Caco-2 (cell line): ENCODE results near the gene OLFML3. TPM values are rescaled to one million over a fixed set of nuclear protein-coding genes. Genes with fewer than 3 reads are reported as not detected.
A peak's percentile ranks its signal among the peaks of the same experiment; 100 is the strongest.

Experiments used
- BruUV-seq: library from RNA; stranded (reverse); fragments of 400-500 nt; replicated peaks from 2 replicates; lab custom pipeline; 2021; lab: Mats Ljungman, UMichigan
- CTCF ChIA-PET: fragments of 300-600 bp; sonication (Branson Sonifier 250); formaldehyde crosslinking; loops from one replicate; lab custom pipeline; 2022; ENCODE audit warnings: antibody characterized with exemption; lab: Charles Lee
- POLR2A ChIA-PET: fragments of 300-600 bp; sonication (Branson Sonifier 250); formaldehyde crosslinking; loops from one replicate; lab custom pipeline; 2022; ENCODE audit warnings: antibody characterized with exemption; lab: Charles Lee
- DNase-seq, 2 experiments: peaks; one replicate each; pipeline versions ENCODE4 v3.0.0 to v3.0.0-alpha.2; 2020 to 2022
- H3K27me3 ChIP-seq: replicated peaks from 2 replicates; pipeline ENCODE4 v1.6.0; 2011; ENCODE audit warnings: low read length; ENCODE audit not compliant: control insufficient read depth, insufficient read depth
- H3K36me3 ChIP-seq: 2 replicates; pipeline ENCODE4 v1.5.1; 2011; ENCODE audit warnings: low read length; ENCODE audit not compliant: control insufficient read depth, insufficient read depth
- H3K4me1 ChIP-seq: fragments of 250-450 bp; sonication (Bioruptor Pico); 2 replicates; pipeline ENCODE4 v1.5.1; 2020; ENCODE audit warnings: mild to moderate bottlenecking
- H3K4me3 ChIP-seq: 2 replicates; pipeline ENCODE4 v1.5.1; 2011; ENCODE audit warnings: low read depth, mild to moderate bottlenecking, control low read depth, low read length
- H3K9me3 ChIP-seq: fragments of 250-450 bp; sonication (Bioruptor Pico); 2 replicates; pipeline ENCODE4 v1.5.1; 2020; ENCODE audit warnings: mild to moderate bottlenecking, moderate library complexity
- H3K27ac Mint-ChIP-seq: one replicate; pipeline ENCODE4 v1.8.0; 2022; ENCODE audit warnings: mixed read lengths; ENCODE audit not compliant: unreplicated experiment
- H3K27me3 Mint-ChIP-seq: one replicate; pipeline ENCODE4 v1.8.0; 2022; ENCODE audit warnings: mixed read lengths; ENCODE audit not compliant: insufficient read depth, unreplicated experiment
- H3K36me3 Mint-ChIP-seq: one replicate; pipeline ENCODE4 v1.8.0; 2022; ENCODE audit warnings: mild to moderate bottlenecking, mixed read lengths; ENCODE audit not compliant: insufficient read depth, unreplicated experiment
- H3K4me1 Mint-ChIP-seq: one replicate; pipeline ENCODE4 v1.8.0; 2022; ENCODE audit warnings: low read depth, mixed read lengths; ENCODE audit not compliant: unreplicated experiment
- H3K4me3 Mint-ChIP-seq: one replicate; pipeline ENCODE4 v1.8.0; 2022; ENCODE audit warnings: mild to moderate bottlenecking, moderate library complexity, mixed read lengths; ENCODE audit not compliant: unreplicated experiment
- H3K9me3 Mint-ChIP-seq: one replicate; pipeline ENCODE4 v1.8.0; 2022; ENCODE audit warnings: mixed read lengths; ENCODE audit not compliant: unreplicated experiment
- CTCF ChIP-seq, 2 experiments: fragments of 200-600 bp in 1 of 2; IDR thresholded peaks; 1 replicate in 1 of 2; 2 replicates in 1 of 2; pipeline versions ENCODE4 v1.5.1 to v1.8.0; 2011 to 2022; ENCODE audit warnings: antibody characterized with exemption in 1 of 2, control low read depth in 1 of 2, inconsistent platforms in 1 of 2, low read depth in 1 of 2, low read length in 1 of 2, mild to moderate bottlenecking in 1 of 2, moderate library complexity in 1 of 2; ENCODE audit not compliant: insufficient read depth in 1 of 2, severe bottlenecking in 1 of 2, unreplicated experiment in 1 of 2
- intact Hi-C: fragments of 100-400 bp; cut with micrococcal nuclease; formaldehyde crosslinking; loops from one replicate; pipeline ENCODE4 v1.10.0; 2022; ENCODE audit not compliant: unreplicated experiment
- total RNA-seq: library from RNA; stranded (reverse); gene quantifications from 2 replicates; pipeline ENCODE4 v1.2.3, GENCODE V29; 2022

OLFML3 gene
- total RNA-seq, 1 experiment from 2014 or later, result 36.5 TPM

- H3K9me3 Mint-ChIP-seq, result no peaks in the 10 kb centered on the region
- POLR2A ChIA-PET, result interaction anchor here (0.6 kb wide), 1 partner anchor 25 kb away, joined by 10 read pairs; no protein-coding TSS in a partner anchor
- peak in 1 of 2 experiments; percentile 15 for DNase-seq
- Histone ChIP-seq H3K36me3 (no peaks in the 10 kb centered on the region), H3K27me3 (no peaks in the 10 kb centered on the region), H3K9me3 (no peaks in the 10 kb centered on the region), H3K4me3 (peak overlapping the region; percentile 82), H3K4me1 (peaks cover 7% of the 10 kb centered on the region; the same call in 1 of the 2 replicates)
- TF ChIP-seq CTCF (IDR thresholded peaks at IDR 0.05; ENCODE audit: insufficient read depth in 1 of 2, low read depth in 1 of 2, low read length in 1 of 2, severe bottlenecking in 1 of 2, unreplicated experiment in 1 of 2), result no peak
- CTCF ChIA-PET, result no interaction called here
- BruUV-seq, result no TSS peak
- peak overlapping the region; percentile 87 for H3K4me3 Mint-ChIP-seq
- peak overlapping the region; percentile 90 for H3K27ac Mint-ChIP-seq
- intact Hi-C loops, result no loop called here
- H3K27me3 Mint-ChIP-seq, result no peaks in the 10 kb centered on the region
- peaks cover 19% of the 10 kb centered on the region for H3K4me1 Mint-ChIP-seq
- no peaks in the 10 kb centered on the region for H3K36me3 Mint-ChIP-seq
Measured at GRCh38 chr1:113930499-113931161, 48.6 kb upstream of the OLFML3 start.

GRCh38 chr1:113931451-113931851 is 47.8 kb upstream of the OLFML3 start:
- Mint-ChIP-seq H3K4me1 (peaks cover 19% of the 10 kb centered on the region), H3K27ac (no peak overlapping the region), H3K9me3 (no peaks in the 10 kb centered on the region), H3K4me3 (peak overlapping the region; percentile 87), H3K36me3 (no peaks in the 10 kb centered on the region), H3K27me3 (no peaks in the 10 kb centered on the region)
- Histone ChIP-seq H3K27me3 (no peaks in the 10 kb centered on the region), H3K36me3 (no peaks in the 10 kb centered on the region), H3K4me1 (peaks cover 7% of the 10 kb centered on the region; the same call in 1 of the 2 replicates), H3K9me3 (no peaks in the 10 kb centered on the region), H3K4me3 (no peak overlapping the region; the same call in 1 of the 2 replicates)
- intact Hi-C loops, result no loop called here
- TF ChIP-seq CTCF (IDR thresholded peaks at IDR 0.05; ENCODE audit: insufficient read depth in 1 of 2, low read depth in 1 of 2, low read length in 1 of 2, severe bottlenecking in 1 of 2, unreplicated experiment in 1 of 2), result no peak
- DNase-seq, result no peak
- POLR2A ChIA-PET, result no interaction called here
- no TSS peak for BruUV-seq
- CTCF ChIA-PET, result no interaction called here

GRCh38 chr1:113934006-113934405 is 45.3 kb upstream of the OLFML3 start:
- DNase-seq, result no peak
- H3K27me3 ChIP-seq, result no peaks in the 10 kb centered on the region
- Mint-ChIP-seq H3K27me3 (no peaks in the 10 kb centered on the region), H3K4me1 (peaks cover 14% of the 10 kb centered on the region), H3K36me3 (peaks cover 5% of the 10 kb centered on the region), H3K27ac (no peak overlapping the region), H3K9me3 (no peaks in the 10 kb centered on the region), H3K4me3 (no peak overlapping the region)
- peaks cover 7% of the 10 kb centered on the region; the same call in 1 of the 2 replicates for H3K4me1 ChIP-seq
- no peaks in the 10 kb centered on the region for H3K9me3 ChIP-seq
- intact Hi-C loops, result no loop called here
- POLR2A ChIA-PET, result no interaction called here
- no peak for TF ChIP-seq CTCF (IDR thresholded peaks at IDR 0.05; ENCODE audit: insufficient read depth in 1 of 2, low read depth in 1 of 2, low read length in 1 of 2, severe bottlenecking in 1 of 2, unreplicated experiment in 1 of 2)
- no peaks in the 10 kb centered on the region for H3K36me3 ChIP-seq
- H3K4me3 ChIP-seq, result no peak overlapping the region
- no TSS peak for BruUV-seq
- CTCF ChIA-PET, result no interaction called here
